GM12801 (cell line): ENCODE data around the gene PGGHG.

ENCODE experiments used
- TF ChIP-seq, protein P1 (sequence below): IDR thresholded peaks from one replicate; pipeline ENCODE4 v1.5.1; 2011; ENCODE audit warnings: control low read depth; ENCODE audit not compliant: insufficient read length; ENCODE audit errors: extremely low read depth

The PGGHG gene

DNA sequence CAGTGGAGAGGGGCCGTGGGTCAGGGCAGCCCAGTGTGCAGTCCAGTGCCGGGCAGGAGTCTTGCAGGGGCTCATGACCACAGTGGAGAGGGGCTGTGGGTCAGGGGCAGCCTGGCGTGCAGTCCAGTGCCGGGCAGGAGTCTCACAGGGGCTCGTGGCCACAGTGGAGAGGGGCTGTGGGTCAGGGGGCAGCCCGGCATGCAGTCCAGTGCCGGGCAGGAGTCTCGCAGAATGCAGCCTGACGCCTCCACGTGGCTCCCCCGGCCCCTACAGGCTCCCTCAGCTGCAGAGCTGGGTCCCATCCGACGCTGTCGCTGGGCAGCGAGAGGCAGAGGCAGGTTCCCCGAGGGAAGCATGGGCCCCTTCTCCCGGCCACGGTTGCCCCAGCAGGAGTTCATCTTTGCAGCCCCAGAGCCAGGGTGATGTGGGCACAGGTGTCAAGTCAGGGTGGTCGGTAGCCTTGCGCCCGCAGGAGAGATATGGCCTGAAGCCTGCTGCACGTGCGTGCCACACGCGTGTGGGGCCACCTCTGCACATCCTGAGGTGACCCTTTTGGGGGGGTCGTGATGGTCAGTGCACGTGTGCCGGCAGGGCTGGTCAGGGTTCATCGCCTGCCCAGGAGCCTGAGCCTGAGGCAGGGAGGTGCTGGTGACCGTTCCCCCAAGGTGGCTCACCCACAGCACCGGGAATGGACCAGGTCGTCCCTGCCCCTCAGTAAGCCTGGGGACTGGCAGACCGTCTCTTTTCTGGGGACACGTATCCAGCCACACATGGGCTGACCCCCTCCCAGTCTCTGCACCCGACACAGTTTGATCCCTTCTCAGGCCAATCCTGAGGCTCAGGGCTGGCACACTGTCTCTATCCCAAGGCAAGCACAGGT is 7.5 kb downstream of the PGGHG start:
- TF ChIP-seq, protein P1, sequence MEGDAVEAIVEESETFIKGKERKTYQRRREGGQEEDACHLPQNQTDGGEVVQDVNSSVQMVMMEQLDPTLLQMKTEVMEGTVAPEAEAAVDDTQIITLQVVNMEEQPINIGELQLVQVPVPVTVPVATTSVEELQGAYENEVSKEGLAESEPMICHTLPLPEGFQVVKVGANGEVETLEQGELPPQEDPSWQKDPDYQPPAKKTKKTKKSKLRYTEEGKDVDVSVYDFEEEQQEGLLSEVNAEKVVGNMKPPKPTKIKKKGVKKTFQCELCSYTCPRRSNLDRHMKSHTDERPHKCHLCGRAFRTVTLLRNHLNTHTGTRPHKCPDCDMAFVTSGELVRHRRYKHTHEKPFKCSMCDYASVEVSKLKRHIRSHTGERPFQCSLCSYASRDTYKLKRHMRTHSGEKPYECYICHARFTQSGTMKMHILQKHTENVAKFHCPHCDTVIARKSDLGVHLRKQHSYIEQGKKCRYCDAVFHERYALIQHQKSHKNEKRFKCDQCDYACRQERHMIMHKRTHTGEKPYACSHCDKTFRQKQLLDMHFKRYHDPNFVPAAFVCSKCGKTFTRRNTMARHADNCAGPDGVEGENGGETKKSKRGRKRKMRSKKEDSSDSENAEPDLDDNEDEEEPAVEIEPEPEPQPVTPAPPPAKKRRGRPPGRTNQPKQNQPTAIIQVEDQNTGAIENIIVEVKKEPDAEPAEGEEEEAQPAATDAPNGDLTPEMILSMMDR, result no peak

DNA sequence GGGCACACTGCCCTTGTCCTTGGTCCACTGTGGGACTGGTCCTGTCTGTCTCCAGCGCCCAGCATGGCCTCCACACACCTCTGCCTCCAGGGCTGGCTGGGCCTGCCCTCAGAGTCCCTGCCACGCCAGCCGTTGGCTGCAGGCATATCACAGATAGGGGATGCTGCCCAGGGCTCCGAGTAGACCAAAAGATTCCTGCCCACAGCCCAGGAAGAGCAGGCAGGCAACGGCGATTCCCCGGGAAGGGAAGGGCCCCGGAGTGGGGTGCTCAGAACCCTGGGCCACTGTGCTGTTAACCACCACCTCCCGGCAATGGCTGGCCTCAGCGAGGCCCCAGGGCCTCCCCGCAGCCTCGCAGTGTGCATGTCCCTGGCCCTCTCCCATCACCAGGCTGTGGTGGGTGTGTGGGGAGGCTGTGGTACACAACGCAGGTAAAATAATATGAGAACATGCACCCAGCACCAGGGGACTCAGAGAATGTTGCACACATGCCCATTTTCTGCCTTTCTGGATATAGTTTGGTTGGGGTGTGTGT is 8.2 kb downstream of the PGGHG start:
- TF ChIP-seq, protein P1, result no peak

DNA sequence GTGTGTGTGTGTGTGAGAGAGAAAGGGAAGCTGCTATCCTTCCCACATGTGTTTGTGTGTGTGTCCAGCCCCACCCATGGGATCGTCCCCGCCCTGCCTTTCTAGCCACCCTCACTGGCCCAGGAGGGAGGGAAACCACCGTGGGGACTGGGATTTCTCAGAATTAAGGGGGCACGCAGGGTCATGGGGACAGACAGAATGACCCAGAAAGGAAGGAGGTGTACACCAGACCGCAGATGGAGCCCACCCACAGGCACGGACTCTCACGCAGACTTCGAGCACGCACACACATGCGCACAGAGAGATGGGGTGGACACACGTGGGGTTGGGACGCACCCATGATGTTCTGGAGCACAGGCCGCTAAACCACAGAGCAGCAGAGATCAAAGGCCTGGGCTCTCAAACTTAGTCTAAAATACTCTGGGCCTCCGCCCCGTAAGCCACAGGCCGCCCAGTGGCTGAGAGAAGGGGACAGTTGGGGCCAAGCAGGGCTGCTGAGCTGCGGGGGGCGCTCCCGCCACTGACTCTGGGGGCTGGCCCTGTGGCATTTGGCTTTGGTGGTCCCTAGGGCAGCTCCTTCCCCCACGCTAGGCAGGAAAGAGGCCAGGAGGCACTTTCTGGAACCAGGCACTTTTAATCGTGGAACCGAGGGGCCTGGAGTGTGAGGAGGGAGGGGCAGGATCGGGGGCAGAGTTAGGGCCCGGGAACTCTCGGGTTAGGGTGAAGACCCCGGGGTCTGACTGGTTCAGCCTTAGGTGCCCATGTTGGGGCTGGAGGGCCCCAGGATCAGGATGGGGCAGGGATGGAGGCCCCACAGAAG is 8.9 kb downstream of the PGGHG start:
- TF ChIP-seq, protein P1, result no peak

GRCh38 chr11:298406-299065 is 9.6 kb downstream of the PGGHG start:
- TF ChIP-seq, protein P1, result no peak

GRCh38 chr11:299081-299891 is 10.4 kb downstream of the PGGHG start, which contains the start of gene IFITM5:
TSS of gene IFITM5 (minus strand) at chr11:299526. CDS start at chr11:299490, 36 bp downstream.
- TF ChIP-seq, protein P1, result no peak

GRCh38 chr11:299951-300735 is 11.2 kb downstream of the PGGHG start:
- TF ChIP-seq, protein P1, result no peak
